SK-N-SH (cell line): ENCODE results near the gene PDXDC1.
"Not testable (repeated sequence)": the region's sequence is repeated elsewhere in the genome, so short reads cannot be mapped to it uniquely, and the experiment has no call there.

Experiments
- CTCF ChIP-seq: fragments of 200-600 bp; sonication (generic); IDR thresholded peaks from 2 replicates; pipeline ENCODE4 v1.6.1; 2017; ENCODE audit warnings: antibody characterized with exemption, mild to moderate bottlenecking, moderate library complexity
- EZH2phosphoT487 ChIP-seq: fragments of 200-600 bp; sonication (generic); IDR thresholded peaks from 2 replicates; pipeline ENCODE4 v1.6.1; 2017; ENCODE audit warnings: low read depth, mixed run types, mild to moderate bottlenecking, antibody characterized with exemption, moderate library complexity, borderline replicate concordance
- MAX ChIP-seq: IDR thresholded peaks from 2 replicates; pipeline ENCODE4 v1.4.0; 2012; ENCODE audit warnings: low read depth
- POLR2AphosphoS5 ChIP-seq: IDR thresholded peaks from 2 replicates; pipeline ENCODE4 v1.6.1; 2012; ENCODE audit warnings: low read depth, low read length
- RFX5 ChIP-seq: IDR thresholded peaks from 2 replicates; pipeline ENCODE4 v1.6.1; 2012; ENCODE audit warnings: mild to moderate bottlenecking, improper control_type of control experiment, low read length
- USF2 ChIP-seq: fragments of 150-350 bp; IDR thresholded peaks from 2 replicates; pipeline ENCODE4 v1.6.1; 2017; ENCODE audit warnings: antibody characterized with exemption, low read length, low read depth, borderline replicate concordance

- not testable (repeated sequence) for TF ChIP-seq EZH2phosphoT487, CTCF, MAX, USF2, POLR2AphosphoS5, RFX5
Observed at GRCh38 chr16:15027503-15028344, 52.9 kb downstream of the PDXDC1 start.
